Keratinocyte (primary cell): ENCODE results near the gene RNF103. TPM values are rescaled to one million over a fixed set of nuclear protein-coding genes. Genes with fewer than 3 reads are reported as not detected.

ENCODE experiments used
- DNase-seq: peaks from one replicate; pipeline ENCODE4 v3.0.0-alpha.2; 2011; ENCODE audit warnings: low read depth, missing footprints, low spot score
- FAIRE-seq: peaks from 2 replicates; lab custom pipeline; 2011; peaks lifted over from hg19 to GRCh38; lab: Jason Lieb, UNC
- H2AFZ ChIP-seq: 2 replicates; pipeline ENCODE4 v1.6.0; 2012; ENCODE audit warnings: low read length, control low read depth, inconsistent platforms; ENCODE audit not compliant: control insufficient read depth
- H3K27ac ChIP-seq: 2 replicates; pipeline ENCODE4 v1.5.1; 2011; ENCODE audit warnings: low read length; ENCODE audit not compliant: control insufficient read depth, insufficient read depth
- H3K27me3 ChIP-seq: 3 replicates; pipeline ENCODE4 v1.6.0; 2011; ENCODE audit warnings: low read length; ENCODE audit not compliant: control insufficient read depth, insufficient read depth; ENCODE audit errors: extremely low read depth
- H3K36me3 ChIP-seq, 2 experiments: 2 replicates in 1 of 2; 3 replicates in 1 of 2; pipeline ENCODE4 v1.5.1; 2011; ENCODE audit warnings: low read length in 2 of 2, mild to moderate bottlenecking in 1 of 2; ENCODE audit not compliant: control insufficient read depth in 2 of 2, insufficient read depth in 2 of 2; ENCODE audit errors: extremely low read depth in 1 of 2
- H3K4me1 ChIP-seq: 3 replicates; pipeline ENCODE4 v1.5.1; 2011; ENCODE audit warnings: low read length; ENCODE audit not compliant: control insufficient read depth, insufficient read depth; ENCODE audit errors: extremely low read depth
- H3K4me2 ChIP-seq: 3 replicates; pipeline ENCODE4 v1.6.0; 2011; ENCODE audit warnings: low read depth, low read length; ENCODE audit not compliant: control insufficient read depth, insufficient read depth; ENCODE audit errors: extremely low read depth
- H3K4me3 ChIP-seq, 3 experiments: fragments of 200-600 bp in 1 of 3; sonication (generic) in 1 of 3; 2 replicates in 2 of 3; 3 replicates in 1 of 3; pipeline ENCODE4 v1.5.1; 2011 to 2016; ENCODE audit warnings: low read length in 3 of 3, mild to moderate bottlenecking in 3 of 3, control low read depth in 2 of 3, inconsistent platforms in 1 of 3, low read depth in 1 of 3, mixed read lengths in 1 of 3, mixed run types in 1 of 3, moderate library complexity in 1 of 3; ENCODE audit not compliant: control insufficient read depth in 2 of 3, insufficient read depth in 2 of 3; ENCODE audit errors: extremely low read depth in 1 of 3
- H3K79me2 ChIP-seq: 2 replicates; pipeline ENCODE4 v1.6.0; 2012; ENCODE audit warnings: low read length; ENCODE audit not compliant: control insufficient read depth, insufficient read depth
- H3K9ac ChIP-seq: 3 replicates; pipeline ENCODE4 v1.6.0; 2011; ENCODE audit warnings: low read length; ENCODE audit not compliant: control insufficient read depth, insufficient read depth; ENCODE audit errors: extremely low read depth
- H3K9me1 ChIP-seq: 3 replicates; pipeline ENCODE4 v1.6.0; 2011; ENCODE audit warnings: low read length; ENCODE audit not compliant: control insufficient read depth, insufficient read depth; ENCODE audit errors: extremely low read depth
- H3K9me3 ChIP-seq: 2 replicates; pipeline ENCODE4 v1.5.1; 2012; ENCODE audit warnings: low read depth, low read length; ENCODE audit not compliant: control insufficient read depth
- H4K20me1 ChIP-seq: 3 replicates; pipeline ENCODE4 v1.6.0; 2011; ENCODE audit warnings: low read length; ENCODE audit not compliant: control insufficient read depth, insufficient read depth; ENCODE audit errors: extremely low read depth
- CTCF ChIP-seq, 3 experiments: IDR thresholded peaks in 1 of 3; conservative IDR thresholded peaks in 1 of 3; optimal IDR thresholded peaks in 1 of 3; 2 replicates in 2 of 3; 3 replicates in 1 of 3; pipeline versions ENCODE3 to v1.5.1; 2011; ENCODE audit warnings: low read length in 3 of 3, mild to moderate bottlenecking in 3 of 3, moderate library complexity in 2 of 3, control low read depth in 1 of 3, inconsistent platforms in 1 of 3; ENCODE audit not compliant: insufficient read depth in 2 of 3; ENCODE audit errors: extremely low read depth in 1 of 3
- EZH2 ChIP-seq: IDR thresholded peaks from one replicate; pipeline ENCODE4 v1.6.1; 2012; ENCODE audit warnings: inconsistent platforms, mild to moderate bottlenecking, low read length, moderate library complexity
- dilution Hi-C: fragments of 300-500 bp; cut with MboI; formaldehyde crosslinking; loops from one replicate; pipeline ENCODE4 v1.7.0; 2020; ENCODE audit warnings: low sequenced_read_pairs; ENCODE audit not compliant: extremely low pct_ligation_motif_present
- polyA plus RNA-seq, 5 experiments: library from polyadenylated mRNA; depleted of rRNA in 3 of 5; stranded (reverse) in 3 of 5; stranded (forward) in 1 of 5; unstranded in 1 of 5; fragments of >200 nt; gene quantifications; 1 replicate in 1 of 5; 2 replicates in 3 of 5; 3 replicates in 1 of 5; pipeline versions ENCODE4 v1.2.1 to v1.2.3, GENCODE V29; 2011 to 2012; ENCODE audit warnings: missing spikeins in 2 of 5, low read depth in 1 of 5, low replicate concordance in 1 of 5

RNF103 gene
- polyA plus RNA-seq, 1 donor (not counting 4 experiments of a cell fraction or from before 2014, with no cell fraction given), result 15.7 TPM

GRCh38 chr2:86566821-86567190 lies 56.9 kb downstream of the RNF103 start:
- no peak overlapping the region for H3K4me3 ChIP-seq
- peaks cover 11% of the 10 kb centered on the region for H3K4me1 ChIP-seq
- TF ChIP-seq CTCF (optimal IDR thresholded peaks at IDR 0.05 in 1 of 3, IDR thresholded peaks at IDR 0.05 in 1 of 3, conservative IDR thresholded peaks at IDR 0.05 in 1 of 3; ENCODE audit: extremely low read depth in 1 of 3, insufficient read depth in 2 of 3, low read length in 3 of 3), result no peak
- TF ChIP-seq EZH2, result no peak
- peaks cover 9% of the 10 kb centered on the region for H3K79me2 ChIP-seq
- no peaks in the 10 kb centered on the region for H3K36me3 ChIP-seq
- H3K27ac ChIP-seq, result no peak overlapping the region
- H3K9me1 ChIP-seq, result no peaks in the 10 kb centered on the region
- H3K27me3 ChIP-seq, result no peaks in the 10 kb centered on the region
- no peaks in the 10 kb centered on the region for H4K20me1 ChIP-seq
- DNase-seq (no peak), FAIRE-seq (no peak)
- dilution Hi-C loops, result no loop called here
- no peak overlapping the region for H3K9ac ChIP-seq
- H3K9me3 ChIP-seq, result peaks cover 2% of the 10 kb centered on the region
- no peak overlapping the region for H3K4me2 ChIP-seq
- H2AFZ ChIP-seq, result no peak overlapping the region

GRCh38 chr2:86566158-86566820 lies 57.4 kb downstream of the RNF103 start:
- Histone ChIP-seq H3K27me3 (no peaks in the 10 kb centered on the region), H3K9me1 (no peaks in the 10 kb centered on the region), H3K79me2 (peaks cover 15% of the 10 kb centered on the region), H3K4me1 (peaks cover 14% of the 10 kb centered on the region), H3K36me3 (no peaks in the 10 kb centered on the region), H2AFZ (peak overlapping the region; percentile 55), H4K20me1 (no peaks in the 10 kb centered on the region), H3K4me2 (no peak overlapping the region), H3K4me3 (no peak overlapping the region), H3K27ac (no peak overlapping the region), H3K9ac (no peak overlapping the region), H3K9me3 (peaks cover 2% of the 10 kb centered on the region)
- FAIRE-seq (no peak), DNase-seq (no peak)
- TF ChIP-seq EZH2 (no peak), CTCF (optimal IDR thresholded peaks at IDR 0.05 in 1 of 3, IDR thresholded peaks at IDR 0.05 in 1 of 3, conservative IDR thresholded peaks at IDR 0.05 in 1 of 3; ENCODE audit: extremely low read depth in 1 of 3, insufficient read depth in 2 of 3, low read length in 3 of 3) (no peak)
- dilution Hi-C loops, result no loop called here
